ENCODE data around the gene NCBP3.
A peak's percentile ranks its signal among the peaks of the same experiment; 100 is the strongest.

NCBP3 gene

DNA sequence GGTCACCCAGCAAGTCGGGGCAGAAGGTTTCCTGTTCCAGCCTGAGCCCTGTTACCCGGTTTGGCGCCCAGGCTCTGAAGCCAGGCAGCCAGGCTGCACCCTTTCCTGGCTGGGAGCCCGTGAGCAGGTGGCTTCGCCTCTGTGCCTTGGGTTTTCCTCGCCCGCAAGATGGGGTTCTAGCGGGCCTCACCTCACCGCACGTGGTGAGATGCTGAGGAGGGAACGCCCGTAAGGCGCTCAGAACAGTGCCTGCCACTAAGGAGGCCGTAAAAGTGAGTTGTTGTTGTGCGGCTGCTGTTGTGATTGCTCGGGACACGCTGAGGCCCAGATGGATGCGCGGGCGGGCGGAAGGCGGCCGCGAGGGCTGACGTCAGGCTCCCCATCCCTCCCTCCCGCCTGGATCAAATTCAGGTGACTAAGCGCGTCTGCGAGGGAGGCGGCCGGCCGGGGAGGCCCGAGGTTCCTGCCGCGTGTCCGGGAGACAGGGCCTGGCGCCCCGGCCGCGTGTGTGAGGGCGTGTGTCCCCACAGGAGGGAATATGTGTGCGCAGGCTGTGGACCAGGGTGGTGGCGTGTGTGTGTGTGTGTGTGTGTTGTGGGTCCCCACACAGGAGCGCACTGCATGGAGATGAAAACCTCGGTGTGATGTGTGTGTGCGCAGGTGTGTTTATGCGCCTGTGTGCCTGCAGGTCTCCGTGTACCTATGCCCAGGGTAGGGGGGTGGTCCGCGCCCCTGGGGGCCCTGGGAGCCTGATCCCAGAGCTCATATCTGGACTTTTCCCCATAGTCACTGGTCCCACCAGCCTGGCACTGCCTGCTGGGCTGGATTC lies 42.5 kb upstream of the NCBP3 start (continued):
- TF ChIP-seq, protein P1, sequence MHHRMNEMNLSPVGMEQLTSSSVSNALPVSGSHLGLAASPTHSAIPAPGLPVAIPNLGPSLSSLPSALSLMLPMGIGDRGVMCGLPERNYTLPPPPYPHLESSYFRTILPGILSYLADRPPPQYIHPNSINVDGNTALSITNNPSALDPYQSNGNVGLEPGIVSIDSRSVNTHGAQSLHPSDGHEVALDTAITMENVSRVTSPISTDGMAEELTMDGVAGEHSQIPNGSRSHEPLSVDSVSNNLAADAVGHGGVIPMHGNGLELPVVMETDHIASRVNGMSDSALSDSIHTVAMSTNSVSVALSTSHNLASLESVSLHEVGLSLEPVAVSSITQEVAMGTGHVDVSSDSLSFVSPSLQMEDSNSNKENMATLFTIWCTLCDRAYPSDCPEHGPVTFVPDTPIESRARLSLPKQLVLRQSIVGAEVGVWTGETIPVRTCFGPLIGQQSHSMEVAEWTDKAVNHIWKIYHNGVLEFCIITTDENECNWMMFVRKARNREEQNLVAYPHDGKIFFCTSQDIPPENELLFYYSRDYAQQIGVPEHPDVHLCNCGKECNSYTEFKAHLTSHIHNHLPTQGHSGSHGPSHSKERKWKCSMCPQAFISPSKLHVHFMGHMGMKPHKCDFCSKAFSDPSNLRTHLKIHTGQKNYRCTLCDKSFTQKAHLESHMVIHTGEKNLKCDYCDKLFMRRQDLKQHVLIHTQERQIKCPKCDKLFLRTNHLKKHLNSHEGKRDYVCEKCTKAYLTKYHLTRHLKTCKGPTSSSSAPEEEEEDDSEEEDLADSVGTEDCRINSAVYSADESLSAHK (tag by site-specific recombination; IDR thresholded peaks at IDR 0.05): no peak; the same call in none of the 2 replicates
- TF ChIP-seq, protein P2, sequence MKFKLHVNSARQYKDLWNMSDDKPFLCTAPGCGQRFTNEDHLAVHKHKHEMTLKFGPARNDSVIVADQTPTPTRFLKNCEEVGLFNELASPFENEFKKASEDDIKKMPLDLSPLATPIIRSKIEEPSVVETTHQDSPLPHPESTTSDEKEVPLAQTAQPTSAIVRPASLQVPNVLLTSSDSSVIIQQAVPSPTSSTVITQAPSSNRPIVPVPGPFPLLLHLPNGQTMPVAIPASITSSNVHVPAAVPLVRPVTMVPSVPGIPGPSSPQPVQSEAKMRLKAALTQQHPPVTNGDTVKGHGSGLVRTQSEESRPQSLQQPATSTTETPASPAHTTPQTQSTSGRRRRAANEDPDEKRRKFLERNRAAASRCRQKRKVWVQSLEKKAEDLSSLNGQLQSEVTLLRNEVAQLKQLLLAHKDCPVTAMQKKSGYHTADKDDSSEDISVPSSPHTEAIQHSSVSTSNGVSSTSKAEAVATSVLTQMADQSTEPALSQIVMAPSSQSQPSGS (tag by site-specific recombination; IDR thresholded peaks at IDR 0.05; ENCODE audit: low read depth): peak; percentile 93
- TF ChIP-seq KLF7 (tag by site-specific recombination; IDR thresholded peaks at IDR 0.05; ENCODE audit: borderline replicate concordance) (0 out of 2 replicates have a peak, but pooled peaks have one; percentile 69), ZNF274 (IDR thresholded peaks at IDR 0.05; ENCODE audit: low read length) (no peak), ZNF274 (tag by site-specific recombination; IDR thresholded peaks at IDR 0.05; ENCODE audit: borderline replicate concordance) (no peak)
- TF ChIP-seq, protein P3, sequence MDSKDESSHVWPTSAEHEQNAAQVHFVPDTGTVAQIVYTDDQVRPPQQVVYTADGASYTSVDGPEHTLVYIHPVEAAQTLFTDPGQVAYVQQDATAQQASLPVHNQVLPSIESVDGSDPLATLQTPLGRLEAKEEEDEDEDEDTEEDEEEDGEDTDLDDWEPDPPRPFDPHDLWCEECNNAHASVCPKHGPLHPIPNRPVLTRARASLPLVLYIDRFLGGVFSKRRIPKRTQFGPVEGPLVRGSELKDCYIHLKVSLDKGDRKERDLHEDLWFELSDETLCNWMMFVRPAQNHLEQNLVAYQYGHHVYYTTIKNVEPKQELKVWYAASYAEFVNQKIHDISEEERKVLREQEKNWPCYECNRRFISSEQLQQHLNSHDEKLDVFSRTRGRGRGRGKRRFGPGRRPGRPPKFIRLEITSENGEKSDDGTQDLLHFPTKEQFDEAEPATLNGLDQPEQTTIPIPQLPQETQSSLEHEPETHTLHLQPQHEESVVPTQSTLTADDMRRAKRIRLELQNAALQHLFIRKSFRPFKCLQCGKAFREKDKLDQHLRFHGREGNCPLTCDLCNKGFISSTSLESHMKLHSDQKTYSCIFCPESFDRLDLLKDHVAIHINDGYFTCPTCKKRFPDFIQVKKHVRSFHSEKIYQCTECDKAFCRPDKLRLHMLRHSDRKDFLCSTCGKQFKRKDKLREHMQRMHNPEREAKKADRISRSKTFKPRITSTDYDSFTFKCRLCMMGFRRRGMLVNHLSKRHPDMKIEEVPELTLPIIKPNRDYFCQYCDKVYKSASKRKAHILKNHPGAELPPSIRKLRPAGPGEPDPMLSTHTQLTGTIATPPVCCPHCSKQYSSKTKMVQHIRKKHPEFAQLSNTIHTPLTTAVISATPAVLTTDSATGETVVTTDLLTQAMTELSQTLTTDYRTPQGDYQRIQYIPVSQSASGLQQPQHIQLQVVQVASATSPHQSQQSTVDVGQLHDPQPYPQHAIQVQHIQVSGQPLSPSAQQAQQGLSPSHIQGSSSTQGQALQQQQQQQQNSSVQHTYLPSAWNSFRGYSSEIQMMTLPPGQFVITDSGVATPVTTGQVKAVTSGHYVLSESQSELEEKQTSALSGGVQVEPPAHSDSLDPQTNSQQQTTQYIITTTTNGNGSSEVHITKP (tag by site-specific recombination; IDR thresholded peaks at IDR 0.05): peak; percentile 60

DNA sequence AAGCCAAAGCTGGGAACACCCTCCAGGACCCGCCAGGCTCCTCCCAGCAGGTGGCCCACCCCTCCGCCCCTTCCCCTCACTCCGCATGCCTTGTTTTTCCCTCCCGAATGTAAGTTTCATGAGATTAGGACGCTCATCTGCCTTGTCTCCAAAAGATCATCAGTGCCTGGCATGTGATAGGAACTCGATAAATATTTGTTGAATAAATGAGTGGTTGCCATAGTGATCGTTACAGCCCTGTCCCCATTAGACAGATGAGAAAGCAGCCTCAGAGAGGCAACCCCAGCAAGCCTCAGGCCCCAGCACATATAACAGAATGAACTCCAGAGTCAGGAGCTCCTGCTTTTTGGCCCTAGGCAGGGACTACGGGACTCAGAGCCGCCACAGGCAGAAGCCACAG lies 41.8 kb upstream of the NCBP3 start:
- Histone ChIP-seq H3K27ac (ENCODE audit: extremely low read depth, low read depth, low read length) (peak overlapping the region; percentile 90), H3K4me3 (ENCODE audit: low read depth, low read length) (no peak overlapping the region), H3K36me3 (ENCODE audit: control insufficient read depth in 2 of 2, insufficient read depth in 1 of 2, low read length in 2 of 2) (peaks cover 4 to 33% of the 10 kb centered on the region in 2 experiments; a peak in 2 of 3 replicates), H3K9me3 (ENCODE audit: control insufficient read depth, insufficient read depth, low read depth, low read length) (no peaks in the 10 kb centered on the region), H3K4me1 (ENCODE audit: control insufficient read depth, insufficient read depth, low read length) (peaks cover 38% of the 10 kb centered on the region)
- ChIA-PET POLR2A (interaction anchor here (1.0 kb wide), 1 partner anchor 9 kb away, joined by 3 read pairs; no protein-coding TSS in a partner anchor), CTCF (interaction anchor here (0.7 to 3.0 kb wide), 3 partner anchors 18 to 181 kb away, joined by 3 to 16 read pairs (median 3); no protein-coding TSS in a partner anchor)
- no peak for TF ChIP-seq ZBTB48 (tag by site-specific recombination; IDR thresholded peaks at IDR 0.05)
- no peak for TF ChIP-seq ZNF501 (tag by site-specific recombination; IDR thresholded peaks at IDR 0.05)
- TF ChIP-seq, protein P4, sequence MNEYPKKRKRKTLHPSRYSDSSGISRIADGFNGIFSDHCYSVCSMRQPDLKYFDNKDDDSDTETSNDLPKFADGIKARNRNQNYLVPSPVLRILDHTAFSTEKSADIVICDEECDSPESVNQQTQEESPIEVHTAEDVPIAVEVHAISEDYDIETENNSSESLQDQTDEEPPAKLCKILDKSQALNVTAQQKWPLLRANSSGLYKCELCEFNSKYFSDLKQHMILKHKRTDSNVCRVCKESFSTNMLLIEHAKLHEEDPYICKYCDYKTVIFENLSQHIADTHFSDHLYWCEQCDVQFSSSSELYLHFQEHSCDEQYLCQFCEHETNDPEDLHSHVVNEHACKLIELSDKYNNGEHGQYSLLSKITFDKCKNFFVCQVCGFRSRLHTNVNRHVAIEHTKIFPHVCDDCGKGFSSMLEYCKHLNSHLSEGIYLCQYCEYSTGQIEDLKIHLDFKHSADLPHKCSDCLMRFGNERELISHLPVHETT (tag by site-specific recombination; IDR thresholded peaks at IDR 0.05): no peak
- TF ChIP-seq ZNF585B (tag by site-specific recombination; IDR thresholded peaks at IDR 0.05): no peak
- no peak for TF ChIP-seq ZNF48 (tag by site-specific recombination; IDR thresholded peaks at IDR 0.05)
- TF ChIP-seq, protein P5, sequence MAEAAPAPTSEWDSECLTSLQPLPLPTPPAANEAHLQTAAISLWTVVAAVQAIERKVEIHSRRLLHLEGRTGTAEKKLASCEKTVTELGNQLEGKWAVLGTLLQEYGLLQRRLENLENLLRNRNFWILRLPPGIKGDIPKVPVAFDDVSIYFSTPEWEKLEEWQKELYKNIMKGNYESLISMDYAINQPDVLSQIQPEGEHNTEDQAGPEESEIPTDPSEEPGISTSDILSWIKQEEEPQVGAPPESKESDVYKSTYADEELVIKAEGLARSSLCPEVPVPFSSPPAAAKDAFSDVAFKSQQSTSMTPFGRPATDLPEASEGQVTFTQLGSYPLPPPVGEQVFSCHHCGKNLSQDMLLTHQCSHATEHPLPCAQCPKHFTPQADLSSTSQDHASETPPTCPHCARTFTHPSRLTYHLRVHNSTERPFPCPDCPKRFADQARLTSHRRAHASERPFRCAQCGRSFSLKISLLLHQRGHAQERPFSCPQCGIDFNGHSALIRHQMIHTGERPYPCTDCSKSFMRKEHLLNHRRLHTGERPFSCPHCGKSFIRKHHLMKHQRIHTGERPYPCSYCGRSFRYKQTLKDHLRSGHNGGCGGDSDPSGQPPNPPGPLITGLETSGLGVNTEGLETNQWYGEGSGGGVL (tag by site-specific recombination; IDR thresholded peaks at IDR 0.05): 0 out of 2 replicates have a peak, but pooled peaks have one; percentile 2
- no peak for TF ChIP-seq ZNF777 (tag by site-specific recombination; IDR thresholded peaks at IDR 0.05; ENCODE audit: borderline replicate concordance)
- TF ChIP-seq ZNF548 (tag by site-specific recombination; IDR thresholded peaks at IDR 0.05): no peak
- 0 out of 2 replicates have a peak, but pooled peaks have one; percentile 22 for TF ChIP-seq SP2 (tag by site-specific recombination; IDR thresholded peaks at IDR 0.05)
- peak; percentile 43 for TF ChIP-seq KLF1 (tag by site-specific recombination; IDR thresholded peaks at IDR 0.05)

Measured in HEK293 (cell line).